ENCODE data around the gene PET117.
"Not testable (repeated sequence)": the region's sequence is repeated elsewhere in the genome, so short reads cannot be mapped to it uniquely, and the experiment has no call there.

PET117 gene

DNA sequence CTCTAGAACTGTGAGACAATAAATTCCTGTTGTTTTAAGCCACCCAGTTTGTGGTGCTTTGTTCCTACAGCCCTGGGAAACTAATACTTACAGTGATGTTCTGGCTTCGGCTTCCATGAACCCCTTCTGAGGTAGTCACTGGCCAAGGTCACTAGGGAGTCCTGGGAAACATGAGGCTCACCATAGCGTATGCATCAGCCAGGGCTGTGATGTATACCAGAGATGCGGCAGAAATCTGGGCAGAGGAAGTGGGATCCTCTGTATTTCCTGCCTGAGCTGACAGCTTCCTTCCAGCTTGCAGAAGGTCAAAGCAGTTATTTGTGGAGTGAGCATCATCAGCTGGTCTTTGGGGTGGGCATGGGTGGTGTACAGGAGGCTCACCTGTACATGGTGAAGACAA is 27.9 kb downstream of the PET117 start:
- Histone ChIP-seq H3K4me3 (ENCODE audit: low read length) (no peak overlapping the region), H3K9ac (ENCODE audit: low read depth, low read length) (no peak overlapping the region), H3K4me1 (ENCODE audit: control insufficient read depth, insufficient read depth, low read length) (no peaks in the 10 kb centered on the region), H3K27me3 (ENCODE audit: control insufficient read depth, insufficient read depth, low read length) (no peaks in the 10 kb centered on the region), H3K4me2 (ENCODE audit: low read length) (no peak overlapping the region), H3K36me3 (ENCODE audit: insufficient read depth, low read length) (peaks cover 11% of the 10 kb centered on the region), H3K9me3 (replicated peaks; ENCODE audit: low read length) (no peaks in the 10 kb centered on the region)

- Histone ChIP-seq H3K9me3 (replicated peaks; ENCODE audit: low read length) (no peaks in the 10 kb centered on the region), H3K4me2 (ENCODE audit: low read length) (no peak overlapping the region), H3K4me3 (ENCODE audit: low read length) (no peak overlapping the region), H3K27me3 (ENCODE audit: control insufficient read depth, insufficient read depth, low read length) (no peaks in the 10 kb centered on the region), H3K36me3 (ENCODE audit: insufficient read depth, low read length) (peaks cover 11% of the 10 kb centered on the region), H3K4me1 (ENCODE audit: control insufficient read depth, insufficient read depth, low read length) (no peaks in the 10 kb centered on the region), H3K9ac (ENCODE audit: low read depth, low read length) (no peak overlapping the region)
Measured at GRCh38 chr20:18166241-18166881, 28.7 kb downstream of the PET117 start.

DNA sequence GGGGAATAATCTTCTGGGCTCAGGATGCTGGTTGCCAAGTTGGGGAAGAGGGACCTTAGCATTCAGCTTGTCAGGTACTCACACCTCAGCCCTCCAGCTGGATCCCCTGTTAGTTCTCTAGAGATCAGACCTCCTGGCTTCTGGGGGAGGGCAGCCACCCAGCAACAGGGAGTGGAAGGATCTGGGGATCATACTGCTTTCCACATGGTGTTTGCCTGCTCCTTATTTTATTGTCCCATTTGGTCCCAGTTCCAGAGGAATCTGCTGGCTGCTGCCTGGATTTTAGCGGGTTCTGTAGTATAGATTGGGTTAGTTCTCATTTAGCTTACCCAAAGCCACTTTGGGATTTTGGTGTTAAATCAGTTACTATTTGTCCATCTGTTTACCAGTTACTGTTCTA is 29.3 kb downstream of the PET117 start:
- H3K4me2 ChIP-seq (ENCODE audit: low read length), result no peak overlapping the region
- H3K9ac ChIP-seq (ENCODE audit: low read depth, low read length), result no peak overlapping the region
- peaks cover 11% of the 10 kb centered on the region for H3K36me3 ChIP-seq (ENCODE audit: insufficient read depth, low read length)
- H3K9me3 ChIP-seq (replicated peaks; ENCODE audit: low read length), result no peaks in the 10 kb centered on the region
- H3K27me3 ChIP-seq (ENCODE audit: control insufficient read depth, insufficient read depth, low read length), result no peaks in the 10 kb centered on the region
- H3K4me3 ChIP-seq (ENCODE audit: low read length), result no peak overlapping the region
- no peaks in the 10 kb centered on the region for H3K4me1 ChIP-seq (ENCODE audit: control insufficient read depth, insufficient read depth, low read length)

GRCh38 chr20:18172379-18172778 is 34.7 kb downstream of the PET117 start:
- Histone ChIP-seq H3K9ac (ENCODE audit: low read depth, low read length) (no peak overlapping the region), H3K9me3 (replicated peaks; ENCODE audit: low read length) (no peaks in the 10 kb centered on the region), H3K27me3 (ENCODE audit: control insufficient read depth, insufficient read depth, low read length) (no peaks in the 10 kb centered on the region), H3K4me2 (ENCODE audit: low read length) (no peak overlapping the region), H3K4me3 (ENCODE audit: low read length) (no peak overlapping the region), H3K4me1 (ENCODE audit: control insufficient read depth, insufficient read depth, low read length) (no peaks in the 10 kb centered on the region), H3K36me3 (ENCODE audit: insufficient read depth, low read length) (peaks cover 6% of the 10 kb centered on the region)

DNA sequence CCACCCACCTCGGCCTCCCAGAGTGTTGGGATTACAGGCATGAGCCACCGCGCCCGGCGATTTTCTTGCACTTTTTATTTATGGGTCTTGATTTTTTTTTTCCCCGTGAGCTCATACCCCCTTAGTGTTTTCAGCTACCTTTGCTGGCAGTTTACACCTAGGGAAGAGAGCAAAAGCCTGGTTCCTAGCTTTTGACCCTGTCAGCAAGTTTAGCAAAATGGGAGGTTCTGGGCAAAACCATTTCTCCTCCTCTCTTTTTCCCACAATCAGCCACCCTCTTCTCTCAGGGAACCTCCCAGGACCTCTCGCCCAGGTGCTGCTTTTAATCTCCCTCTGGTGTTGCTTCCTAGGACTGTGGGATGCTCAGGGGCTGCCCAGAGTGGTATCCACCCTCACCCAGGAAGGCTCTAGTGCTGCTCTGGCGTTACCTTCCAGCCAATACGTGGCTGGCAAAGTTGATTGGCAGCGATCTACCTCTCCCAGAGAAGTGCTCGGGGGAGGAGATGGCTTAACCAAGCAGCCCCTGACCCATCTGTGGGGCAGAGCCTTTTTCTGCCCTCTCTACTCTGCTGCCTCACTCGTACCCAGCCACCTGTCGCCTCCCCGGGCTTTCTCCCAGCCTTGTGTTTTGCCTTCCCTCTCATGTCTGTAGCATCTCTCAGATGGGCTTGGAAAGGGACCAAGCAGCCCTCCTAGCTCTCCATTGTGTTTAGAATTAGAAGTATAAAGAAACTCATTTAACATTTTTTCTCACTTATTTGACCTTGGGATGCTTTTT is 37.4 kb downstream of the PET117 start:
- peaks cover 5% of the 10 kb centered on the region for H3K36me3 ChIP-seq (ENCODE audit: insufficient read depth, low read length)
- no peaks in the 10 kb centered on the region for H3K4me1 ChIP-seq (ENCODE audit: control insufficient read depth, insufficient read depth, low read length)
- no peak overlapping the region for H3K4me3 ChIP-seq (ENCODE audit: low read length)
- H3K9me3 ChIP-seq (replicated peaks; ENCODE audit: low read length), result no peaks in the 10 kb centered on the region
- no peaks in the 10 kb centered on the region for H3K27me3 ChIP-seq (ENCODE audit: control insufficient read depth, insufficient read depth, low read length)
- H3K4me2 ChIP-seq (ENCODE audit: low read length), result no peak overlapping the region
- no peak overlapping the region for H3K9ac ChIP-seq (ENCODE audit: low read depth, low read length)

DNA sequence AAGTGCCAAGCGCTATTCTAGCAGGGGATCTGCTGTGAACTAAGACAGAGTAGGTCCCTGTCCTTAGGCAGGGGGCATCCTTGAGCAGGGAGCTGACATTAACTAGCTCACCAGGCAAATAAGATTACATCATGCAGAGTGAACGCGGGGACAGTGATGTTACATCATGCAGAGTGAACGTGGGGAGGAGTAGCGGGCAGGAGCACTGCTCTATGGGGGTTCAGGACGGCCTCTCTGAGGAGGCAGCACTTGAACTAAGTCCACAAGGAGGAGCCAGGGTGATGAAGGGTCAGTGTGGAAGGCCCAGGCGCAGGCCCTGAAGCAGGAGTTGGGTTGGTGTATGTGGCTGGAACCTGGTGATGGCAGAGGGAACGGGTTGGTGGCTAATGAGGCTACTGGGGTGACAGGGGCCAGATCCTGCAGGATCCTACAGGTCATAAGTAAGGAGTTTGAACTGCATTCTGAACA is 38.7 kb downstream of the PET117 start:
- H3K36me3 ChIP-seq (ENCODE audit: insufficient read depth, low read length), result peaks cover 11% of the 10 kb centered on the region
- H3K4me2 ChIP-seq (ENCODE audit: low read length), result no peak overlapping the region
- no peak overlapping the region for H3K9ac ChIP-seq (ENCODE audit: low read depth, low read length)

GRCh38 chr20:18180366-18180765 is 42.7 kb downstream of the PET117 start:
- not testable (repeated sequence) for H3K4me3 ChIP-seq (ENCODE audit: low read length); H3K4me1 ChIP-seq (ENCODE audit: control insufficient read depth, insufficient read depth, low read length); H3K9ac ChIP-seq (ENCODE audit: low read depth, low read length); H3K27me3 ChIP-seq (ENCODE audit: control insufficient read depth, insufficient read depth, low read length); H3K9me3 ChIP-seq (replicated peaks; ENCODE audit: low read length); H3K4me2 ChIP-seq (ENCODE audit: low read length)
- peaks cover 17% of the 10 kb centered on the region for H3K36me3 ChIP-seq (ENCODE audit: insufficient read depth, low read length)

More for the DNA sequence above, 38.7 kb downstream of the PET117 start:
- Histone ChIP-seq H3K4me1 (ENCODE audit: control insufficient read depth, insufficient read depth, low read length) (no peaks in the 10 kb centered on the region), H3K4me3 (ENCODE audit: low read length) (no peak overlapping the region), H3K9me3 (replicated peaks; ENCODE audit: low read length) (no peaks in the 10 kb centered on the region), H3K27me3 (ENCODE audit: control insufficient read depth, insufficient read depth, low read length) (no peaks in the 10 kb centered on the region)

DNA sequence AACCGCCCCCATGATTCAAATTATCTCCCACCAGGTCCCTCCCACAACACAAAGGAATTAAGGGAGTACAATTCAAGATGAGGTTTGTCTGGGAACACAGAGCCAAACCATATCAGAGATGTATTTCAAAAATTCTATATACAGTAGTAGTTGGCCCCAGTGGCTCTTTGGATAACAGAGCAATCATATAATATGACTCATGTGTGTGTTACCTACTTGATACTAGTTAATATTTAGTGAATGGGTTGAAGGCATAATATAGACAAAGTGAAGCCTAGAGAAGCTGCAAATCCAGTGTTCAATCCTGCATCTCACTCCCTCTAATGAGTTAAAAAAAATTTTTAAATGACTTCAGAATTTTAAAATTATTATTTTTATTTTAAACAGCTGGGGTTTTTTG is 43.2 kb downstream of the PET117 start:
- Histone ChIP-seq H3K27me3 (ENCODE audit: control insufficient read depth, insufficient read depth, low read length) (no peaks in the 10 kb centered on the region), H3K9ac (ENCODE audit: low read depth, low read length) (no peak overlapping the region), H3K4me2 (ENCODE audit: low read length) (no peak overlapping the region), H3K9me3 (replicated peaks; ENCODE audit: low read length) (no peaks in the 10 kb centered on the region), H3K4me3 (ENCODE audit: low read length) (no peak overlapping the region), H3K4me1 (ENCODE audit: control insufficient read depth, insufficient read depth, low read length) (no peaks in the 10 kb centered on the region), H3K36me3 (ENCODE audit: insufficient read depth, low read length) (peaks cover 19% of the 10 kb centered on the region)

- H3K9ac ChIP-seq (ENCODE audit: low read depth, low read length), result no peak overlapping the region
- H3K9me3 ChIP-seq (replicated peaks; ENCODE audit: low read length), result no peaks in the 10 kb centered on the region
- H3K4me1 ChIP-seq (ENCODE audit: control insufficient read depth, insufficient read depth, low read length), result no peaks in the 10 kb centered on the region
- peaks cover 34% of the 10 kb centered on the region for H3K36me3 ChIP-seq (ENCODE audit: insufficient read depth, low read length)
- no peaks in the 10 kb centered on the region for H3K27me3 ChIP-seq (ENCODE audit: control insufficient read depth, insufficient read depth, low read length)
- H3K4me2 ChIP-seq (ENCODE audit: low read length), result no peak overlapping the region
- no peak overlapping the region for H3K4me3 ChIP-seq (ENCODE audit: low read length)
Measured at GRCh38 chr20:18187020-18187419, 49.4 kb downstream of the PET117 start.

DNA sequence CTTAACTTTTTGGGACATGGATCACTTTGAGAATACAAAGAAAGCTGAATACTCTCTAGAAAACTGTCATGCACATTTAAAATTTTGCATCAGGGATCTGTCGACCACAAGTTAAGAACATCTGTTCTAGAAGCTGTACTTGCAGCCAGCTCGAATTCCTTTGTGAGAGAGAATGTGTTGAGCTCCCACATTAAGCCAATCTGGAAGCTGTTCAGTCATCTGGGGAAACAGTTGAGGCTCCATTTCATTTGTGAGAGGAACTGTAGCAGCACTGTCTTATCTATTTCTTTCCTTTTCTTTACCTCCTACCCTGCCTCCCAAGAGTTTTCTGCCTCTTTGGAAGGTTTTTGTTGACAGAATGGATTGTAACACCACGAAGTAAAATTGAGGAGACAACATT is 50.8 kb downstream of the PET117 start:
- Histone ChIP-seq H3K36me3 (ENCODE audit: insufficient read depth, low read length) (peaks cover 31% of the 10 kb centered on the region), H3K4me2 (ENCODE audit: low read length) (no peak overlapping the region), H3K9me3 (replicated peaks; ENCODE audit: low read length) (no peaks in the 10 kb centered on the region), H3K4me3 (ENCODE audit: low read length) (no peak overlapping the region), H3K27me3 (ENCODE audit: control insufficient read depth, insufficient read depth, low read length) (no peaks in the 10 kb centered on the region), H3K9ac (ENCODE audit: low read depth, low read length) (no peak overlapping the region), H3K4me1 (ENCODE audit: control insufficient read depth, insufficient read depth, low read length) (no peaks in the 10 kb centered on the region)

DNA sequence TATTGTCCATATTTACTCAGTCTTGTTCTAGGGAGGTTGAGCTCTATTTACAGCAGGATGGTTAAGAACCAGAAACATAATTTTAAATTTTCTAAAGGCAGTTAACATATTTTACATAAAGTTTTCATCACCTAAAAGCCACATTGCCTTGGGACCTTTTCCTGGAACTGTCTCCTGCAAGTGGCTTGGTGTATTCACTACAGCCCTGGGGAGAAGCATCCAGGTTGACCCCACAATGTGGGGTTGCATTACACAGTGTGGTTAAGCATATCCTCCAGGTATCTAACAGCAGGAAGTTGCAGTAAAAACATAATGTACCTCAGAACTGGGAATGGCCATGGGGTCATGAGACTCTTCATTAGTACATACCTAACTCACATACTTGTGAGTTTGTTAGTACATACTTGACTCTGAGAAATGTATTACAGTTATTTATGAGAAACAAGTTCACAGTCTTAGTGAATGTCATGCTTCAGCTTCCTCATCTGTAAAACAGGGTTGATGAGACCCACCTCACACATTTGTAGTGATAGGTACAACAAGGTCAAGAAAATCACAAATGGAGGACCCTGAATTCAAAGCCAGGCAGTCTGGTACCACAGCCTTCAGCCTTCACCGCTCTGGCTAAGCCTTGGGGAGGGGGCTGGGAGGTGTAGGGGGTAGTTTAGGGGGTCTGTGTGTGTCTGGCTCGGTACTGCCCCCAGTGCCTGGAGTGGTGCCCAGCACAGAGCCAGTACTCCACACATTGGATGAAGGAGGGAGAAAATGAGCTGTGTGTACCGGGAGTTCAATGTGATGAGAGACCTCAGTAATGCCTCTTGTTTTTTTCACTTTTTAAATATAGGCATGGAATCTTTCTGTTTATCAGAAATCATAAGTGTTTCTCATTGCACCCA is 52.9 kb downstream of the PET117 start:
- Histone ChIP-seq H3K9ac (ENCODE audit: low read depth, low read length) (no peak overlapping the region), H3K4me1 (ENCODE audit: control insufficient read depth, insufficient read depth, low read length) (no peaks in the 10 kb centered on the region), H3K36me3 (ENCODE audit: insufficient read depth, low read length) (peaks cover 24% of the 10 kb centered on the region), H3K4me2 (ENCODE audit: low read length) (no peak overlapping the region), H3K4me3 (ENCODE audit: low read length) (no peak overlapping the region), H3K9me3 (replicated peaks; ENCODE audit: low read length) (no peaks in the 10 kb centered on the region), H3K27me3 (ENCODE audit: control insufficient read depth, insufficient read depth, low read length) (no peaks in the 10 kb centered on the region)
